Bronchial epithelial cell (primary cell): ENCODE results near the gene LAMB4. TPM values are rescaled to one million over a fixed set of nuclear protein-coding genes. Genes with fewer than 3 reads are reported as not detected.

Experiments
- DNase-seq: peaks from one replicate; pipeline ENCODE4 v3.0.0-alpha.2; 2010; ENCODE audit warnings: low read depth
- FAIRE-seq: peaks from 2 replicates; lab custom pipeline; 2011; peaks lifted over from hg19 to GRCh38; lab: Jason Lieb, UNC
- H3K27me3 ChIP-seq: 2 replicates; pipeline ENCODE4 v1.5.1; 2011; ENCODE audit warnings: low read length; ENCODE audit not compliant: control insufficient read depth, insufficient read depth
- H3K36me3 ChIP-seq: 2 replicates; pipeline ENCODE4 v1.5.1; 2011; ENCODE audit warnings: low read length; ENCODE audit not compliant: control insufficient read depth, insufficient read depth
- H3K4me3 ChIP-seq: 2 replicates; pipeline ENCODE4 v1.5.1; 2011; ENCODE audit warnings: mild to moderate bottlenecking, low read depth, low read length, control low read depth
- total RNA-seq: library from RNA; depleted of rRNA; stranded (reverse); fragments of >200 nt; gene quantifications from 2 replicates; pipeline ENCODE4 v1.2.1, GENCODE V29; 2014
- TF ChIP-seq, protein P1 (sequence below): IDR thresholded peaks from 2 replicates; pipeline ENCODE4 v1.5.1; 2011; ENCODE audit warnings: mild to moderate bottlenecking, moderate library complexity, low read length, control low read depth, inconsistent platforms; ENCODE audit not compliant: insufficient read depth, severe bottlenecking

The LAMB4 gene
- total RNA-seq, 1 donor from 2014 or later: under 0.01 TPM

GRCh38 chr7:108010377-108010776 is 119.8 kb downstream of the LAMB4 start:
- DNase-seq (no peak), FAIRE-seq (no peak)
- no peak overlapping the region for H3K4me3 ChIP-seq
- H3K27me3 ChIP-seq: no peaks in the 10 kb centered on the region
- no peaks in the 10 kb centered on the region for H3K36me3 ChIP-seq
- TF ChIP-seq, protein P1, sequence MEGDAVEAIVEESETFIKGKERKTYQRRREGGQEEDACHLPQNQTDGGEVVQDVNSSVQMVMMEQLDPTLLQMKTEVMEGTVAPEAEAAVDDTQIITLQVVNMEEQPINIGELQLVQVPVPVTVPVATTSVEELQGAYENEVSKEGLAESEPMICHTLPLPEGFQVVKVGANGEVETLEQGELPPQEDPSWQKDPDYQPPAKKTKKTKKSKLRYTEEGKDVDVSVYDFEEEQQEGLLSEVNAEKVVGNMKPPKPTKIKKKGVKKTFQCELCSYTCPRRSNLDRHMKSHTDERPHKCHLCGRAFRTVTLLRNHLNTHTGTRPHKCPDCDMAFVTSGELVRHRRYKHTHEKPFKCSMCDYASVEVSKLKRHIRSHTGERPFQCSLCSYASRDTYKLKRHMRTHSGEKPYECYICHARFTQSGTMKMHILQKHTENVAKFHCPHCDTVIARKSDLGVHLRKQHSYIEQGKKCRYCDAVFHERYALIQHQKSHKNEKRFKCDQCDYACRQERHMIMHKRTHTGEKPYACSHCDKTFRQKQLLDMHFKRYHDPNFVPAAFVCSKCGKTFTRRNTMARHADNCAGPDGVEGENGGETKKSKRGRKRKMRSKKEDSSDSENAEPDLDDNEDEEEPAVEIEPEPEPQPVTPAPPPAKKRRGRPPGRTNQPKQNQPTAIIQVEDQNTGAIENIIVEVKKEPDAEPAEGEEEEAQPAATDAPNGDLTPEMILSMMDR: no peak

GRCh38 chr7:108009873-108010272 is 120.3 kb downstream of the LAMB4 start:
- no peak for FAIRE-seq
- Histone ChIP-seq H3K27me3 (no peaks in the 10 kb centered on the region), H3K36me3 (no peaks in the 10 kb centered on the region), H3K4me3 (no peak overlapping the region)
- TF ChIP-seq, protein P1: no peak
- no peak for DNase-seq

DNA sequence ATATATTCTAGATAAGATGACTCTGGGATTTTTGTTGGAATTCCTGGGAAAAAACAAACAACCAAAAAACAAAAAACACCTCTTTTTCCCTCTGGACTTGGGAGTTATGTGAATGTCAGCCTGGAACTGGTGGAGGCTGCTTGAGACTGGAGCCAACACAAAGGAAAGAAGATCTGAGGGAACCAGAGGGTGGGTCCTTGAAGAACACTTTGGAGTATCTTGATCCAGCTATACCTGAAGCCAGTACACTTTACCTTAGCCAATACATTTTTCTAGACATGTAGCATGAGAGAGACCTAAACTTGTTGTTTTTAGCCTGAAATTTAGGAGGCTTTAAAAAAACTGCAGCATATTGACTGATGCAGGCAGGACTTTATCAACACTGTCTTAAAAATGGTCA is 121.3 kb downstream of the LAMB4 start:
- Histone ChIP-seq H3K36me3 (no peaks in the 10 kb centered on the region), H3K4me3 (no peak overlapping the region), H3K27me3 (no peaks in the 10 kb centered on the region)
- FAIRE-seq (no peak), DNase-seq (no peak)
- TF ChIP-seq, protein P1: no peak

- TF ChIP-seq, protein P1: no peak
- FAIRE-seq (no peak), DNase-seq (no peak)
- Histone ChIP-seq H3K4me3 (no peak overlapping the region), H3K36me3 (no peaks in the 10 kb centered on the region), H3K27me3 (no peaks in the 10 kb centered on the region)
Measured at GRCh38 chr7:108008240-108008639, 121.9 kb downstream of the LAMB4 start.

GRCh38 chr7:108007762-108008161 is 122.4 kb downstream of the LAMB4 start:
- no peak overlapping the region for H3K4me3 ChIP-seq
- DNase-seq (no peak), FAIRE-seq (no peak)
- no peaks in the 10 kb centered on the region for H3K27me3 ChIP-seq
- no peaks in the 10 kb centered on the region for H3K36me3 ChIP-seq
- TF ChIP-seq, protein P1: no peak

DNA sequence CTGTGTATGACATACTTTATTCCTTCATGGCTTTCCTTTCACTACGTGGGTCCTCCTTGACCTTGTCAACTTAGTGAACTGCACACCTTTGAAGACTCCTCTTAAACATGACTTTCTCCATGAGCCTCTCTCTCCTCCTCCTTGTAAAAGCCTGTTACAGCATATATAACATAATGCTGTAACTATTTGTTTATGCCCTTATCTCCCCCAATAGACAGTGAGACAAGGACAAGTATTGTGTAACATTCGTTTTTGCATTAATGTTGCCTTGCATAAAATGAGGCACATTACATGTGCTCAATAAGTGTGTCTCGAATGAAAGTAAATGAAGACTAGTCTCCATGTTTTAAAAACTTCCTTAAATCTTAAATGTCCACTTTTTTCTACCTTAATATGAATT is 122.9 kb downstream of the LAMB4 start:
- no peak for FAIRE-seq
- TF ChIP-seq, protein P1: no peak
- DNase-seq: no peak
- H3K4me3 ChIP-seq: no peak overlapping the region
- no peaks in the 10 kb centered on the region for H3K36me3 ChIP-seq
- H3K27me3 ChIP-seq: no peaks in the 10 kb centered on the region
